A673 (cell line): ENCODE results near the gene ZNF385B. TPM values are rescaled to one million over a fixed set of nuclear protein-coding genes. Genes with fewer than 3 reads are reported as not detected.

Experiments used
- BruUV-seq: library from RNA; stranded (reverse); fragments of 400-500 nt; replicated peaks from 2 replicates; lab custom pipeline; 2021; lab: Mats Ljungman, UMichigan
- CTCF ChIA-PET: fragments of 300-600 bp; sonication (Branson Sonifier 250); formaldehyde crosslinking; loops from one replicate; lab custom pipeline; 2022; ENCODE audit warnings: antibody characterized with exemption; lab: Charles Lee
- POLR2A ChIA-PET: fragments of 300-600 bp; sonication (Branson Sonifier 250); formaldehyde crosslinking; loops from one replicate; lab custom pipeline; 2022; ENCODE audit warnings: antibody characterized with exemption; ENCODE audit not compliant: low non-redundant PET; lab: Charles Lee
- DNase-seq: peaks from one replicate; pipeline ENCODE4 v3.0.0-alpha.2; 2015; ENCODE audit warnings: low spot score
- H3K27ac ChIP-seq: fragments of 200-600 bp; sonication (generic); 2 replicates; pipeline ENCODE4 v1.5.1; 2016; ENCODE audit warnings: mixed run types, low read depth, mild to moderate bottlenecking, mixed read lengths, antibody characterized with exemption, low read length; ENCODE audit not compliant: poor library complexity, severe bottlenecking
- H3K27me3 ChIP-seq: fragments of 200-600 bp; sonication (generic); replicated peaks from 2 replicates; pipeline ENCODE4 v1.6.1; 2017; ENCODE audit warnings: mixed run types, low read depth, mild to moderate bottlenecking, mixed read lengths, antibody characterized with exemption, low read length; ENCODE audit not compliant: insufficient read depth, poor library complexity
- H3K36me3 ChIP-seq: fragments of 200-600 bp; sonication (generic); 2 replicates; pipeline ENCODE4 v1.6.1; 2016; ENCODE audit warnings: mixed run types, mild to moderate bottlenecking, mixed read lengths, antibody characterized with exemption, low read length; ENCODE audit not compliant: insufficient read depth, poor library complexity, severe bottlenecking
- H3K4me1 ChIP-seq: fragments of 200-600 bp; sonication (generic); 2 replicates; pipeline ENCODE4 v1.6.1; 2017; ENCODE audit warnings: mixed run types, mild to moderate bottlenecking, mixed read lengths, antibody characterized with exemption, low read length; ENCODE audit not compliant: insufficient read depth, poor library complexity, severe bottlenecking
- H3K4me3 ChIP-seq: fragments of 200-600 bp; sonication (generic); 2 replicates; pipeline ENCODE4 v1.5.1; 2016; ENCODE audit warnings: low read depth, mixed run types, mild to moderate bottlenecking, mixed read lengths, low read length; ENCODE audit not compliant: poor library complexity, severe bottlenecking
- H3K9me3 ChIP-seq: fragments of 200-600 bp; sonication (generic); 2 replicates; pipeline ENCODE4 v1.6.1; 2016; ENCODE audit warnings: mixed run types, low read depth, mild to moderate bottlenecking, mixed read lengths, antibody characterized with exemption, low read length; ENCODE audit not compliant: poor library complexity, severe bottlenecking
- EZH2 ChIP-seq: fragments of 200-600 bp; sonication (generic); IDR thresholded peaks from 2 replicates; pipeline ENCODE4 v1.6.1; 2017; ENCODE audit warnings: borderline replicate concordance, low read depth, mild to moderate bottlenecking, mixed read lengths, antibody characterized with exemption, low read length; ENCODE audit not compliant: poor library complexity, severe bottlenecking
- intact Hi-C: fragments of 100-400 bp; cut with micrococcal nuclease; formaldehyde crosslinking; loops from one replicate; pipeline ENCODE4 v1.10.0; 2022; ENCODE audit not compliant: unreplicated experiment
- total RNA-seq: library from RNA; stranded (reverse); gene quantifications from 2 replicates; pipeline ENCODE4 v1.2.3, GENCODE V29; 2021
- TF ChIP-seq, protein P1 (sequence below): fragments of 300-800, 200-600 bp; sonication (generic); conservative IDR thresholded peaks from 2 replicates; pipeline ENCODE4 v1.5.1; 2017; ENCODE audit warnings: low read depth, mild to moderate bottlenecking, antibody characterized with exemption, low read length, moderate library complexity, mixed read lengths

The ZNF385B gene
- total RNA-seq, 1 experiment from 2014 or later = not detected

DNA sequence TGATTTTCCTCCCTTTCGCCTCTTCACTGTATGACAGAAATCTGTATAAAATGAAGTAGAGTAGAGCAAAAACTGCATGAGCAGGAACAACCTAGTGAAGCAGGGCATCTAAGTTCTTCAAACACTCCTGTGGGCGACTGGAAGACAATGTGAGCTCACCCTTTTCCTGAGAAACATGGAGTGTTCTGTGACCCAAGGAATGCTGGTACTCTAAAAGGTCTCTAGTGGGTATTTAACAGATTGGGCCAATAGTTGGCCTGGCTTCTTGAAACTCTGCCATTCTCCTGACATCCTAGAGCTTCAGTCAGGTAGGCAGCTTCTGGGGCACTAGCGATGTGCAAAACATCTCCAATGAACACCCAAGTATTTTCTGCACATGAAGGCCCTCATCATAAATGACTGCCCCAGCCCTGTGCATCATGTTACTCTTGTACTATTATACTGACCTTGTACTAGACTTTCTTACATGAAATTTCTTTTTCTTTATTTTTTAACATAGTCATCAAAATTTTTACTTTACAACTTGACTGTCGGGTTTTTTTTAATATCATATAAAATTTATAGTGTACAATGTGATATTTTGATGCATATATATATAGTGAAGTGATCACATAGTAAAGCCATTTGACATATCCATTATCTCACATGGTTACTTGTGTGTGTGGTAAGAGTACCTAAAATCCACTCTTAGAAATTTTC lies 302.2 kb downstream of the ZNF385B start:
- BruUV-seq = no TSS peak
- intact Hi-C loops = no loop called here
- POLR2A ChIA-PET = no interaction called here
- no peak for TF ChIP-seq EZH2
- TF ChIP-seq, protein P1, sequence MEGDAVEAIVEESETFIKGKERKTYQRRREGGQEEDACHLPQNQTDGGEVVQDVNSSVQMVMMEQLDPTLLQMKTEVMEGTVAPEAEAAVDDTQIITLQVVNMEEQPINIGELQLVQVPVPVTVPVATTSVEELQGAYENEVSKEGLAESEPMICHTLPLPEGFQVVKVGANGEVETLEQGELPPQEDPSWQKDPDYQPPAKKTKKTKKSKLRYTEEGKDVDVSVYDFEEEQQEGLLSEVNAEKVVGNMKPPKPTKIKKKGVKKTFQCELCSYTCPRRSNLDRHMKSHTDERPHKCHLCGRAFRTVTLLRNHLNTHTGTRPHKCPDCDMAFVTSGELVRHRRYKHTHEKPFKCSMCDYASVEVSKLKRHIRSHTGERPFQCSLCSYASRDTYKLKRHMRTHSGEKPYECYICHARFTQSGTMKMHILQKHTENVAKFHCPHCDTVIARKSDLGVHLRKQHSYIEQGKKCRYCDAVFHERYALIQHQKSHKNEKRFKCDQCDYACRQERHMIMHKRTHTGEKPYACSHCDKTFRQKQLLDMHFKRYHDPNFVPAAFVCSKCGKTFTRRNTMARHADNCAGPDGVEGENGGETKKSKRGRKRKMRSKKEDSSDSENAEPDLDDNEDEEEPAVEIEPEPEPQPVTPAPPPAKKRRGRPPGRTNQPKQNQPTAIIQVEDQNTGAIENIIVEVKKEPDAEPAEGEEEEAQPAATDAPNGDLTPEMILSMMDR = no peak
- CTCF ChIA-PET = no interaction called here
- Histone ChIP-seq H3K27me3 (no peaks in the 10 kb centered on the region), H3K27ac (no peak overlapping the region), H3K4me3 (no peak overlapping the region), H3K9me3 (no peaks in the 10 kb centered on the region), H3K4me1 (no peaks in the 10 kb centered on the region), H3K36me3 (no peaks in the 10 kb centered on the region)
- no peak for DNase-seq

DNA sequence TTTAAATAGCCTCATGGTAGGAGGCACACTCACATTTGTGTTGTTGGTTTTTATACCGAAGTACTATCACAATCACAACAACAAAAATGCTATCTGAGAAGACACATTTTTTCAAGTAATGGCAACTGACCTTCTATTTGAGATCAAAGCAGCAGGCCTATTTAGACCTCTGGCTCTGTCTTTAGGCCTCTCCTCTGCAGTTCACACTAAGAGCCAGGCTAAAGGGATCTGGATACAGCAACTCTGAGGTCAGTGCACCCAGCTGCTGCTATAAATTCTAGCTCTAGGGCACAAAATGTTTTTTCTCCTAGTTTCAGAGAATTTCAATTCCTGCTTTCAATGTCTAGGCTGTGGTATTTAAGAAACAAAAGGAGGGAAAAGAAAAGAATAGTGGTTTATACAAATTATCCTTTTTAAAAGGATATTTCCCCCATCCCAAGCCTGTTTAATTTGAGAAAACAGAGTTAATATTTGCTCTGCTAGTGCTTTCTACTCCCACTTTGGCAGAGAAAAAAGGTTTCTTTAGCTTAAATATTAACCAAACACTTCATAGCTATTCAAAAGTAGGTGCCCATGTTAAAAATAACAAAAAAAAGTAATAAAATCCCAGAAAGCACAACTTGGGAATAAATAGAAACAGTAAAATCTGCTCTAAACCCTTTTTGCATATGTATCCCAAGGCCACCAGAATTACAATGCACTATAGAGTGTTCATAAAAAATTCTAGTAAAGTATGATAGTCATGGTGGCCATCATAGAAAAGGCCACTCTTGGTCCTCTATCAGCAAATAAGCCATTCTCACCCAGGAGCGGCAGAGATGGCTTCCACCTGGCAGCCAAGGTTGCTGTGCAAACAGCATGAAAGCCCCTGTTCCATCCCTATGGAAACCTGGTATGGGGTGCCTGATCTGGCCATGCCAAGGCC lies 303.1 kb downstream of the ZNF385B start:
- Histone ChIP-seq H3K4me3 (no peak overlapping the region), H3K4me1 (no peaks in the 10 kb centered on the region), H3K27ac (no peak overlapping the region), H3K27me3 (no peaks in the 10 kb centered on the region), H3K36me3 (no peaks in the 10 kb centered on the region), H3K9me3 (no peaks in the 10 kb centered on the region)
- DNase-seq = no peak
- CTCF ChIA-PET = no interaction called here
- POLR2A ChIA-PET = no interaction called here
- no TSS peak for BruUV-seq
- TF ChIP-seq, protein P1 = no peak
- no peak for TF ChIP-seq EZH2
- intact Hi-C loops = no loop called here

DNA sequence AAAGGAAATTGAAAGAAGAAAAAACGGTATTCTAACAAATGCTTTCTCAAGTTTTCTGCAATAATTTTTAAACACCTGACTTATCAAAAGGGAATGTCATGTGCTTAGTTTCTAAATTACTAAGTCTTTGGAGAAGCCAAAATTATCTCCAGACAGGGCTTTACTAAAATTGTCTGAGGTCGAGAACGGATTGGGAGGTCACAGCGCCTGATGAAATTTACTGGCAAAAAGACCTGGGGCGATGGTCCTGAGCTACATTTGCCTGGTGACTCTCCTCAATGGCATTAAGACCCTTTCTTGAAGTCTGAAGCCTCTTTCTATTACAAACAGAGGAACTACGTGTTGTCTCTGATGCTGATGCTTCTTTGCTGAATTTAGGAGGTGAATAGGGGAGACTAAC lies 305.0 kb downstream of the ZNF385B start:
- BruUV-seq = no TSS peak
- ChIA-PET CTCF (no interaction called here), POLR2A (no interaction called here)
- no peak overlapping the region for H3K4me3 ChIP-seq
- no peak overlapping the region for H3K27ac ChIP-seq
- no peak for TF ChIP-seq EZH2
- TF ChIP-seq, protein P1 = no peak
- no peaks in the 10 kb centered on the region for H3K27me3 ChIP-seq
- no peaks in the 10 kb centered on the region for H3K9me3 ChIP-seq
- H3K36me3 ChIP-seq = no peaks in the 10 kb centered on the region
- intact Hi-C loops = no loop called here
- no peak for DNase-seq
- H3K4me1 ChIP-seq = no peaks in the 10 kb centered on the region
